H1 (cell line): ENCODE data around the gene SELENOO.

ENCODE experiments used
- CREB1 ChIP-seq: IDR thresholded peaks from 2 replicates; pipeline ENCODE4 v1.6.1; 2012; ENCODE audit warnings: inconsistent platforms
- EP300 ChIP-seq, 2 experiments: IDR thresholded peaks; 1 replicate in 1 of 2; 2 replicates in 1 of 2; pipeline ENCODE4 v1.6.1; 2011 to 2012; ENCODE audit warnings: low read depth in 2 of 2, low read length in 2 of 2, mild to moderate bottlenecking in 2 of 2, borderline replicate concordance in 1 of 2, inconsistent platforms in 1 of 2, moderate library complexity in 1 of 2
- GTF2F1 ChIP-seq: IDR thresholded peaks from 2 replicates; pipeline ENCODE4 v1.6.1; 2012; ENCODE audit warnings: low read depth, low read length, improper control_type of control experiment, borderline replicate concordance
- MAX ChIP-seq: IDR thresholded peaks from 2 replicates; pipeline ENCODE4 v1.6.1; 2012; ENCODE audit warnings: inconsistent platforms
- NRF1 ChIP-seq: IDR thresholded peaks from 2 replicates; pipeline ENCODE4 v1.6.1; 2011; ENCODE audit warnings: mild to moderate bottlenecking, low read depth, low read length, improper control_type of control experiment
- POLR2A ChIP-seq, 2 experiments: IDR thresholded peaks; 1 replicate in 1 of 2; 2 replicates in 1 of 2; pipeline ENCODE4 v1.6.1; 2011; ENCODE audit warnings: low read depth in 2 of 2, low read length in 2 of 2, mild to moderate bottlenecking in 2 of 2; ENCODE audit errors: control extremely low read depth in 1 of 2
- POLR2AphosphoS5 ChIP-seq: IDR thresholded peaks from 2 replicates; pipeline ENCODE4 v1.6.1; 2011; ENCODE audit warnings: low read depth, low read length
- RBBP5 ChIP-seq: IDR thresholded peaks from 2 replicates; pipeline ENCODE4 v1.7.1; 2012; ENCODE audit warnings: low read depth, mild to moderate bottlenecking, inconsistent platforms, low read length, moderate library complexity, borderline replicate concordance
- SIN3A ChIP-seq, 2 experiments: IDR thresholded peaks in 1 of 2; conservative IDR thresholded peaks in 1 of 2; 2 replicates each; pipeline ENCODE4 v1.6.1; 2011 to 2012; ENCODE audit warnings: low read length in 2 of 2, improper control_type of control experiment in 1 of 2, low read depth in 1 of 2, mild to moderate bottlenecking in 1 of 2
- SRF ChIP-seq: IDR thresholded peaks from 2 replicates; pipeline ENCODE4 v1.6.1; 2011; ENCODE audit warnings: mild to moderate bottlenecking, low read depth, low read length, moderate library complexity
- TAF7 ChIP-seq: optimal IDR thresholded peaks from 2 replicates; pipeline ENCODE3; 2011; ENCODE audit warnings: low read depth, mild to moderate bottlenecking, inconsistent platforms, low read length, moderate library complexity, borderline replicate concordance
- YY1 ChIP-seq: IDR thresholded peaks from 2 replicates; pipeline ENCODE4 v1.6.1; 2011; ENCODE audit warnings: low read depth, mild to moderate bottlenecking, low read length
- TF ChIP-seq, protein P1 (sequence below), 3 experiments: IDR thresholded peaks; 1 replicate in 2 of 3; 2 replicates in 1 of 3; pipeline versions ENCODE4 v1.5.1 to v1.6.1; 2011; ENCODE audit warnings: low read length in 3 of 3, mild to moderate bottlenecking in 3 of 3, inconsistent platforms in 2 of 3, low read depth in 1 of 3, moderate library complexity in 1 of 3; ENCODE audit not compliant: insufficient read depth in 1 of 3; ENCODE audit errors: control extremely low read depth in 1 of 3

GRCh38 chr22:50217543-50218152 is 16.8 kb downstream of the SELENOO start:
- TF ChIP-seq SIN3A (conservative IDR thresholded peaks at IDR 0.05 in 1 of 2, IDR thresholded peaks at IDR 0.05 in 1 of 2; ENCODE audit: low read depth in 1 of 2, low read length in 2 of 2) (no peak), NRF1 (no peak), EP300 (IDR thresholded peaks at IDR 0.05; ENCODE audit: borderline replicate concordance in 1 of 2, low read depth in 2 of 2, low read length in 2 of 2) (no peak), POLR2A (IDR thresholded peaks at IDR 0.05; ENCODE audit: control extremely low read depth in 1 of 2, low read depth in 2 of 2, low read length in 2 of 2) (no peak), TAF7 (no peak), CREB1 (no peak), POLR2AphosphoS5 (no peak), SRF (no peak), MAX (no peak), RBBP5 (no peak), YY1 (no peak), GTF2F1 (no peak)
- TF ChIP-seq, protein P1, sequence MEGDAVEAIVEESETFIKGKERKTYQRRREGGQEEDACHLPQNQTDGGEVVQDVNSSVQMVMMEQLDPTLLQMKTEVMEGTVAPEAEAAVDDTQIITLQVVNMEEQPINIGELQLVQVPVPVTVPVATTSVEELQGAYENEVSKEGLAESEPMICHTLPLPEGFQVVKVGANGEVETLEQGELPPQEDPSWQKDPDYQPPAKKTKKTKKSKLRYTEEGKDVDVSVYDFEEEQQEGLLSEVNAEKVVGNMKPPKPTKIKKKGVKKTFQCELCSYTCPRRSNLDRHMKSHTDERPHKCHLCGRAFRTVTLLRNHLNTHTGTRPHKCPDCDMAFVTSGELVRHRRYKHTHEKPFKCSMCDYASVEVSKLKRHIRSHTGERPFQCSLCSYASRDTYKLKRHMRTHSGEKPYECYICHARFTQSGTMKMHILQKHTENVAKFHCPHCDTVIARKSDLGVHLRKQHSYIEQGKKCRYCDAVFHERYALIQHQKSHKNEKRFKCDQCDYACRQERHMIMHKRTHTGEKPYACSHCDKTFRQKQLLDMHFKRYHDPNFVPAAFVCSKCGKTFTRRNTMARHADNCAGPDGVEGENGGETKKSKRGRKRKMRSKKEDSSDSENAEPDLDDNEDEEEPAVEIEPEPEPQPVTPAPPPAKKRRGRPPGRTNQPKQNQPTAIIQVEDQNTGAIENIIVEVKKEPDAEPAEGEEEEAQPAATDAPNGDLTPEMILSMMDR (IDR thresholded peaks at IDR 0.05; ENCODE audit: control extremely low read depth in 1 of 3, insufficient read depth in 1 of 3, low read depth in 1 of 3, low read length in 3 of 3) = no peak
